ENCODE measurements around the gene CHM. TPM values are rescaled to one million over a fixed set of nuclear protein-coding genes. Genes with fewer than 3 reads are reported as not detected.

Gene CHM
- total RNA-seq, 1 experiment from 2014 or later = 28.9 TPM

DNA sequence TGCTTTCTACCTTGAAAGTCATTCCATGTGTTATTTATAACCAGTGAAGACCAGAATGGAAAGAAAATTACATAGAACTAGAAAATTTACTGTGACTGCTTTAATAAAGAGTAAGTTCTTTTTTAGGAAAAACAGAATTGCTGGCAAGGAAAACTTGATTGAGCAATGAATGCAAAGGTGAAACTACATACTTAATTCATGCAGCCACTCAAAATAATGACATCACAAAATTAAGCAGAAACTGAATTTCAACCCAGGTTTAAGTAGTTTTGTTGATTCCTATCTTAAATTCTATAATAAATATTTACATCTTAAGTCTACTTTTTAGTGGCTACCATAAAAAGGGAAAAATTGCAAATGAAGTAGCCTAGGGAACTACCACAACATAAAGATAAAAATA, 14.0 kb downstream of the CHM start:
- Histone ChIP-seq H3K9me3 (ENCODE audit: control insufficient read depth, insufficient read depth, low read depth, low read length) (no peaks in the 10 kb centered on the region), H3K4me1 (ENCODE audit: control insufficient read depth, insufficient read depth, low read length) (no peaks in the 10 kb centered on the region), H3K27me3 (ENCODE audit: control insufficient read depth, insufficient read depth, low read length) (no peaks in the 10 kb centered on the region), H3K36me3 (ENCODE audit: control insufficient read depth, insufficient read depth, low read length) (no peaks in the 10 kb centered on the region), H3K27ac (ENCODE audit: low read length) (no peak overlapping the region), H3K4me3 (ENCODE audit: low read depth in 2 of 2, low read length in 2 of 2) (no peak overlapping the region)
- ATAC-seq (no peak), DNase-seq (ENCODE audit: low read depth, low spot score) (no peak)
- ChIA-PET POLR2A (no interaction called here), CTCF (no interaction called here)
- in situ Hi-C loops (cut with HindIII; ENCODE audit: low pct_unique_long_range_greater_than_20kb, low sequenced_read_pairs) (no loop called here), intact Hi-C loops (cut with micrococcal nuclease; ENCODE audit: unreplicated experiment) (no loop called here)
- BruUV-seq (replicated peaks) = no TSS peak
- TF ChIP-seq, protein P1, sequence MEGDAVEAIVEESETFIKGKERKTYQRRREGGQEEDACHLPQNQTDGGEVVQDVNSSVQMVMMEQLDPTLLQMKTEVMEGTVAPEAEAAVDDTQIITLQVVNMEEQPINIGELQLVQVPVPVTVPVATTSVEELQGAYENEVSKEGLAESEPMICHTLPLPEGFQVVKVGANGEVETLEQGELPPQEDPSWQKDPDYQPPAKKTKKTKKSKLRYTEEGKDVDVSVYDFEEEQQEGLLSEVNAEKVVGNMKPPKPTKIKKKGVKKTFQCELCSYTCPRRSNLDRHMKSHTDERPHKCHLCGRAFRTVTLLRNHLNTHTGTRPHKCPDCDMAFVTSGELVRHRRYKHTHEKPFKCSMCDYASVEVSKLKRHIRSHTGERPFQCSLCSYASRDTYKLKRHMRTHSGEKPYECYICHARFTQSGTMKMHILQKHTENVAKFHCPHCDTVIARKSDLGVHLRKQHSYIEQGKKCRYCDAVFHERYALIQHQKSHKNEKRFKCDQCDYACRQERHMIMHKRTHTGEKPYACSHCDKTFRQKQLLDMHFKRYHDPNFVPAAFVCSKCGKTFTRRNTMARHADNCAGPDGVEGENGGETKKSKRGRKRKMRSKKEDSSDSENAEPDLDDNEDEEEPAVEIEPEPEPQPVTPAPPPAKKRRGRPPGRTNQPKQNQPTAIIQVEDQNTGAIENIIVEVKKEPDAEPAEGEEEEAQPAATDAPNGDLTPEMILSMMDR (IDR thresholded peaks at IDR 0.05) = no peak
- TF ChIP-seq REST (IDR thresholded peaks at IDR 0.05; ENCODE audit: insufficient read depth in 1 of 2, low read depth in 2 of 2, low read length in 1 of 2) (no peak), SIN3A (IDR thresholded peaks at IDR 0.05; ENCODE audit: borderline replicate concordance, insufficient read depth, low read depth, low read length) (no peak), POLR2AphosphoS5 (IDR thresholded peaks at IDR 0.05; ENCODE audit: low read depth, low read length) (no peak), TCF7L2 (IDR thresholded peaks at IDR 0.05; ENCODE audit: low read depth, low read length) (no peak)

- Histone ChIP-seq H3K27ac (ENCODE audit: low read length) (no peak overlapping the region), H3K27me3 (ENCODE audit: control insufficient read depth, insufficient read depth, low read length) (no peaks in the 10 kb centered on the region), H3K4me3 (ENCODE audit: low read depth in 2 of 2, low read length in 2 of 2) (no peak overlapping the region), H3K36me3 (ENCODE audit: control insufficient read depth, insufficient read depth, low read length) (peaks cover 3% of the 10 kb centered on the region; the same call in 1 of the 2 replicates), H3K9me3 (ENCODE audit: control insufficient read depth, insufficient read depth, low read depth, low read length) (no peaks in the 10 kb centered on the region), H3K4me1 (ENCODE audit: control insufficient read depth, insufficient read depth, low read length) (no peaks in the 10 kb centered on the region)
- ATAC-seq = no peak
- no TSS peak for BruUV-seq (replicated peaks)
- in situ Hi-C loops (cut with HindIII; ENCODE audit: low pct_unique_long_range_greater_than_20kb, low sequenced_read_pairs) = no loop called here
- CTCF ChIA-PET = no interaction called here
- intact Hi-C loops (cut with micrococcal nuclease; ENCODE audit: unreplicated experiment) = no loop called here
- DNase-seq (ENCODE audit: low read depth, low spot score) = no peak
- POLR2A ChIA-PET = no interaction called here
- TF ChIP-seq REST (IDR thresholded peaks at IDR 0.05; ENCODE audit: insufficient read depth in 1 of 2, low read depth in 2 of 2, low read length in 1 of 2) (no peak), POLR2AphosphoS5 (IDR thresholded peaks at IDR 0.05; ENCODE audit: low read depth, low read length) (no peak), SIN3A (IDR thresholded peaks at IDR 0.05; ENCODE audit: borderline replicate concordance, insufficient read depth, low read depth, low read length) (no peak), TCF7L2 (IDR thresholded peaks at IDR 0.05; ENCODE audit: low read depth, low read length) (no peak)
- TF ChIP-seq, protein P1 (IDR thresholded peaks at IDR 0.05) = no peak
Measured at GRCh38 chrX:86028681-86029080, 18.7 kb downstream of the CHM start.

Measured in Panc1 (cell line).